Immature natural killer cell (primary cell): ENCODE data around the gene MBD4. TPM values are rescaled to one million over a fixed set of nuclear protein-coding genes. Genes with fewer than 3 reads are reported as not detected.
A peak's percentile ranks its signal among the peaks of the same experiment; 100 is the strongest.

Source experiments
- DNase-seq, 3 donors: peaks; one replicate each; pipeline ENCODE4 v3.0.0; 2022; ENCODE audit warnings: mixed read lengths in 1 of 3
- H3K27ac Mint-ChIP-seq, 6 donors: one replicate each; pipeline ENCODE4 v1.8.0; 2020; ENCODE audit warnings: mixed read lengths in 6 of 6, mild to moderate bottlenecking in 5 of 6, inconsistent platforms in 4 of 6, moderate library complexity in 3 of 6
- H3K27me3 Mint-ChIP-seq, 3 donors: one replicate each; pipeline ENCODE4 v1.8.0; 2020 to 2021; ENCODE audit warnings: low read depth in 3 of 3, mild to moderate bottlenecking in 3 of 3, mixed read lengths in 3 of 3, moderate library complexity in 3 of 3, inconsistent platforms in 1 of 3
- H3K36me3 Mint-ChIP-seq, 3 donors: one replicate each; pipeline ENCODE4 v1.8.0; 2020; ENCODE audit warnings: mixed read lengths in 3 of 3, inconsistent platforms in 2 of 3, mild to moderate bottlenecking in 2 of 3
- H3K4me1 Mint-ChIP-seq, 2 donors: one replicate each; pipeline ENCODE4 v1.8.0; 2020; ENCODE audit warnings: inconsistent platforms in 2 of 2, mild to moderate bottlenecking in 2 of 2, mixed read lengths in 2 of 2, moderate library complexity in 1 of 2
- H3K4me3 Mint-ChIP-seq, 5 donors: one replicate each; pipeline ENCODE4 v1.8.0; 2020; ENCODE audit warnings: mild to moderate bottlenecking in 5 of 5, mixed read lengths in 5 of 5, inconsistent platforms in 3 of 5, moderate library complexity in 3 of 5
- H3K9me3 Mint-ChIP-seq, 6 donors: one replicate each; pipeline ENCODE4 v1.8.0; 2020; ENCODE audit warnings: mild to moderate bottlenecking in 6 of 6, mixed read lengths in 6 of 6, inconsistent platforms in 4 of 6, moderate library complexity in 3 of 6
- polyA plus RNA-seq, 3 donors: library from polyadenylated mRNA; unstranded; fragments of 300-500 nt; fragmentation: Illumina TruSeq; gene quantifications; one replicate each; pipeline ENCODE4 v1.2.3, GENCODE V29; 2021

MBD4 gene
- polyA plus RNA-seq, 3 donors from 2014 or later: 26.5 to 36.0 (median 29.2) TPM

DNA sequence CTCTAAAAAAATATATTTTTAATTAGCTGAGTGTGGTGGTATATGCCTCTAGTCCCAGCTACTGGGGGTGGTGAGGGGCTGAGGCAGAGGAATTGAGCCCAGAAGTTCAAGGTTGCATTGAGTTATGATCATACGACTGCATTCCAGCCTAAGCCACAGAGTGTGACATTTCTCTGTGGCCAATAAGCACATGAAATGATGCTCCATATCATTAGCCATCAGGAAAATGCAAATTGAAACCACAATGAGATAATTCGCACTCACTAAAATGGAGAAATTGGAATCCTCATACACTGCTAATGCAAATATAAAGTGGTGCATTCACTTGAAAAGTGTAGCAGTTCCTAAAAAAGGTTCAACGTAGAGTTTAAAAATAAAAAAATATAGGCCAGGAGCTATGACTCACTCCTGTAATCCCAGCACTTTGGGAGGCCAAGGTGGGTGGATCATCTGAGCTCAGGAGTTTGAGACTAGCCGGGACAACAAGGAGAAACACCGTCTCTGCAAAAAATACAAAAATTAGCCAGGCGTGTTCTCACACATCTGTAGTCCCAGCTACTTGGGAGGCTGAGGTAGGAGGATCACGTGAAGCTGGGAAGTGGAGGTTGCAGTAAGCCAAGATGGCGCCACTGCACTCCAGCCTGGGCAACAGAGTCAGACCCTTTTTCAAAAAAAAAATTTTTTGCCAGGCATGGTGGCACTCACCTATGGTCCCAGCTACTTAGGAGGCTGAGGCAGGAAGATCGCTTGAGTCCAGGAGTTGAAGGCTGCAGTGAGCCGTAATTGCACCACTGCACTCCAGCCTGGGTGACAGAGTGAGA lies 35.4 kb upstream of the MBD4 start:
- no peak overlapping the region for H3K27ac Mint-ChIP-seq
- H3K4me1 Mint-ChIP-seq: no peaks in the 10 kb centered on the region

DNA sequence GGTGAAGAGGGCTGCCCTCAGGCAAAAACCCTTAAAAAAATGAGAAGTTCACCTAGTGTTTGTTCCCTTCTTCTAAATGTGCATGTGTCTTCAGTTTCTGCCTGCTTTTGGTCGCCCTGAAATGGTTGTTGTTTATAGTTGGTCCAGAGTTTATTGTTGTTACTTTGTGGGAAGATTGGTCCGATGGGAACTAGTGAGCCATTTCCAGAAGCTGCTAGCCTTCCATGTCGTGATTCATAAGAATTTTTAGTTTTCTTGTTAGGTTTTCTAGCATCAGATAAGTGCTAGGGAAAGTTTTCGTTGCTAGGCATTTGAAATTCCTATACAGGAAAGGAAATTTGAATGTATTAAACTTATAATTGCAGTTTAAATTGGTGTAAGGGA lies 34.0 kb upstream of the MBD4 start:
- no peaks in the 10 kb centered on the region for H3K4me1 Mint-ChIP-seq
- peaks cover 20 to 41% (median 22%) of the 10 kb centered on the region in 3 donors for H3K36me3 Mint-ChIP-seq
- H3K4me3 Mint-ChIP-seq: no peak overlapping the region
- DNase-seq: no peak
- no peak overlapping the region for H3K27ac Mint-ChIP-seq
- peaks cover 0 to 1% (median 0%) of the 10 kb centered on the region in 3 donors for H3K27me3 Mint-ChIP-seq
- H3K9me3 Mint-ChIP-seq: no peaks in the 10 kb centered on the region

More for the DNA sequence above, 35.4 kb upstream of the MBD4 start:
- Mint-ChIP-seq H3K9me3 (no peaks in the 10 kb centered on the region), H3K27me3 (peaks cover 0 to 1% (median 0%) of the 10 kb centered on the region in 3 donors), H3K4me3 (no peak overlapping the region), H3K36me3 (peaks cover 15 to 42% (median 22%) of the 10 kb centered on the region in 3 donors)
- DNase-seq: no peak

DNA sequence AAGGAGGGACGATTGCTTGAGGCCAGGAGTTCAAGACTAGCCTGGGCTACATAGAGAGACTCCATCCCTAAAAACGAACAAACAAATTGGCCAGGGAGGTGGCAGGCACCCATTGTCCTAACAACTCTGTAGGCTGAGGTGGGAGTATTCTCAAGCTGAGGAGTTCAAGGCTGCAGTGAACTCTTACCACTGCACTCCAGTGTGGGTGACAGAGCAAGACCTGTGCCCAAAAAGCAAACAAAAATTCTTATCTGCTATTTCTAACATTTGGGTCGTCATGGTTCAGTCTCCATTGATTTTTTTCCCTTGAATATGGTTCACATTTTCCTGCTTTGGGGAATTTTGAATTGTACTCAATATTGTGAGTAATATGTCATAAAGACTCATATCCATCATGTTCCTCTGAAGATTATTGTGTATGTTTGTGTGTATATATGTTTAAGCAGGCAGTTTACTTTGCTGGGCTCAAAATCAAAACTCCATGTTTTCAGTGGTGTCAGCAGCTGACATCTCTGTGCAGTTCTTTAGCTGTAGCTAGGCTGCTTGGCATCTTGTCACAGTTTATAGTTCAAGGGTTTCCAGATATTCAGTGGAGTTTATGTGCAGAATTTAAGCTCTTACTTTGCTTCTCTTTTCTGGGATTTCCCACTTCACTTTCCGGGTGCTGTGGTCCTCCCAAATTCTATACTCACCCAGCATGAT lies 33.5 kb upstream of the MBD4 start:
- H3K27me3 Mint-ChIP-seq: peaks cover 0 to 3% (median 0%) of the 10 kb centered on the region in 3 donors
- H3K4me3 Mint-ChIP-seq: no peak overlapping the region
- H3K36me3 Mint-ChIP-seq: peaks cover 20 to 41% (median 22%) of the 10 kb centered on the region in 3 donors
- H3K27ac Mint-ChIP-seq: no peak overlapping the region
- H3K9me3 Mint-ChIP-seq: no peaks in the 10 kb centered on the region
- DNase-seq: no peak
- no peaks in the 10 kb centered on the region for H3K4me1 Mint-ChIP-seq

DNA sequence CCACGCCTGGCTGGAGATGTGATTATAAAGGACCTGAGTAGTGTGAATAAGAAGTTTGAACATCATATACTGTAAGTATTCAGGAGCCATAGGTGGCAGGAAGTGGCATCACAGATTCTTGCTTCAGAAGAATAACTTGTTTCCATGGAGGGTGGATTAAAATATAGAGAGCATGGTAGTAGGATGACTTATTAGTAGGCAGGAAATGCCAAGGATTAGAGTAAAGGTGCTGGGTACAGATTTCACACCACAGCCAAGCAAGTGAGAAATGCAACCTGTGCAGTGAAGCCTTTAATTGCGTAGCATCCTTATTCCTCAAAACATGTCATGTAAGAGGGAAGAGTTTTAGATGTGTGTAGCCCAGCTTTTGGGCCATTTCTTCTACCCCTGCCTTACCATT lies 31.1 kb upstream of the MBD4 start:
- no peak for DNase-seq

DNA sequence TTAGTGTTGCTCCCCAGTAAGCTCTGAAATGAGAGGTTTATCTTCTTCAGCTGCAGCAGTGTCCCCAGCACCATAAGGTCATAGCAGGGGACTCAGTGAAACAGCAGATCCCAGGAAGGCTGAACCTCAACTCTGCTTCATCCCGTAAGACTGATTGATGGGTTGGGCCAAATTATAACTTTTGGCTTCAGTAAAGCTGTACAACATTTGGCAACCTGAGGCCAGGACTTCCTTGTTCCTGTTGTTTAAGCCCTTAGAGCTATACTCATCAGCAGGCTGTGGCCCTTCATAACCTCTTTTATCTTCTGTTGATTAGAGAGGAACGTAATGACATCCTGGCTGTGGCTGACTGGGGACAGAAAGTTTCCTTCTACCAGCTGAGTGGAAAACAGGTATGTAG lies 29.3 kb upstream of the MBD4 start:
- no peak overlapping the region for H3K4me3 Mint-ChIP-seq
- DNase-seq: no peak
- H3K27me3 Mint-ChIP-seq: peaks cover 0 to 3% (median 0%) of the 10 kb centered on the region in 3 donors
- no peak overlapping the region for H3K27ac Mint-ChIP-seq
- no peaks in the 10 kb centered on the region for H3K9me3 Mint-ChIP-seq
- no peaks in the 10 kb centered on the region for H3K4me1 Mint-ChIP-seq
- H3K36me3 Mint-ChIP-seq: peaks cover 13 to 27% (median 15%) of the 10 kb centered on the region in 3 donors

More for the DNA sequence above, 31.1 kb upstream of the MBD4 start:
- Mint-ChIP-seq H3K27me3 (peaks cover 0 to 3% (median 0%) of the 10 kb centered on the region in 3 donors), H3K4me1 (no peaks in the 10 kb centered on the region), H3K9me3 (no peaks in the 10 kb centered on the region), H3K4me3 (no peak overlapping the region), H3K36me3 (peaks cover 13 to 23% (median 15%) of the 10 kb centered on the region in 3 donors), H3K27ac (no peak overlapping the region)

DNA sequence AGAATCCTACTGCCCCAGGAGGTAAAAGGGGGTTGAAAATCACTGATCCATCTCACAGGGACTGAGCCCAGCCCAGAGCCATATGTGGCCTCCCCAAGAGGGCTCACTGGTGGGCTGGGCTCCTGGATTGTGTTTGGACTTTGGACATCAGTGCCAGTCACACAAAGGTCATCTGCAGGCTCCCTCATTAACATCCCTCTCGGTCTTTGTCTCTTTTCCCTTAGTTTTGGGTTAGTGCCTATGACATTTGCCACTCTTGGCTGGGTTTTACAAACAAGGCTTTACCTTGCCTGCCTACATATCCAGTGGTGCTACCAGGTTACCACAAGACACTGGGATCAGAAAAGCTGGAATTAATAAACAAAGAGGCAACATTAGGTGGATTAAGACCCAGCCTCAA lies 28.2 kb upstream of the MBD4 start:
- Mint-ChIP-seq H3K36me3 (peaks cover 8 to 27% (median 15%) of the 10 kb centered on the region in 3 donors), H3K4me3 (no peak overlapping the region), H3K27ac (no peak overlapping the region), H3K4me1 (no peaks in the 10 kb centered on the region), H3K9me3 (no peaks in the 10 kb centered on the region), H3K27me3 (peaks cover 0 to 3% (median 0%) of the 10 kb centered on the region in 3 donors)
- no peak for DNase-seq

DNA sequence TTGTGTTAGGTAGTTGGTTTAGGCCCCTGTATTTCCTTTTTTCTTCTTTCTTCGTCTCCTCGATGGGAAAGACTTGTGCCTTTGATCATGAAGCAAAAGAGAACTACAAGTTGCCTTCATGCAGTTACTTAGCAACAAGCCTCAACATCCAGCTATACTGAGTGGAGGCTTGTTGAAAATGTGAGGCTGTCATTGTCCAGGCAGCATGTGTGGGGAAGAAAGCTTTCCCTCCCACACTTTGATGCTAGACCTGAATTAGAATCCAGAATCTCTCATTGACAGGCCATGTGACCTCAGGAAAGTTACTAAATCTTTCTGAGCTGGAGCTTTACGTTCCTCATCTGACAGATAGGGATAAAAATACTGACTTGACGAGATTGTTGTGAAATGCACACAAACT lies 24.0 kb upstream of the MBD4 start:
- DNase-seq: no peak
- peaks cover 0 to 2% (median 0%) of the 10 kb centered on the region in 3 donors for H3K27me3 Mint-ChIP-seq
- no peaks in the 10 kb centered on the region for H3K4me1 Mint-ChIP-seq
- H3K36me3 Mint-ChIP-seq: peaks cover 4 to 15% (median 7%) of the 10 kb centered on the region in 3 donors
- no peak overlapping the region for H3K4me3 Mint-ChIP-seq
- no peaks in the 10 kb centered on the region for H3K9me3 Mint-ChIP-seq
- no peak overlapping the region for H3K27ac Mint-ChIP-seq

DNA sequence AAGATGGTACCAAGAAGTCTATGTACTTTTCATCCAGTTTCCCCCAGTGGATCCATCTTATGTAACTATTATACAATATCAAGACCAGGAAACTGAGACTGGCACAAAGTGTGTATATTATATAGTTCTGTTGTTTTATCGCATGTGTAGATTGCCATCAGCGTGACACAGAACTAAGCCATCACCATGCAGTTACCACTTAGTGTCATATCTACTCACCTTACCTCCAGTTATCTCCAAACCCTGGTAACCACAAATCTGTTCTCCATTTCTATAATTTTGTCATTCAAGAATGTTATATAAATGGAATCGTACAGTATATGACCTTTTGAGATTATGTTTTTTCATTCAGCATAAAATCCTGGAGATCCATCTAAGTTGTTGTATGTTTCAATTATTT lies 23.3 kb upstream of the MBD4 start:
- Mint-ChIP-seq H3K27me3 (no peaks in the 10 kb centered on the region), H3K36me3 (peaks cover 4 to 17% (median 7%) of the 10 kb centered on the region in 3 donors), H3K4me3 (no peak overlapping the region), H3K4me1 (no peaks in the 10 kb centered on the region), H3K27ac (no peak overlapping the region), H3K9me3 (no peaks in the 10 kb centered on the region)
- no peak for DNase-seq

DNA sequence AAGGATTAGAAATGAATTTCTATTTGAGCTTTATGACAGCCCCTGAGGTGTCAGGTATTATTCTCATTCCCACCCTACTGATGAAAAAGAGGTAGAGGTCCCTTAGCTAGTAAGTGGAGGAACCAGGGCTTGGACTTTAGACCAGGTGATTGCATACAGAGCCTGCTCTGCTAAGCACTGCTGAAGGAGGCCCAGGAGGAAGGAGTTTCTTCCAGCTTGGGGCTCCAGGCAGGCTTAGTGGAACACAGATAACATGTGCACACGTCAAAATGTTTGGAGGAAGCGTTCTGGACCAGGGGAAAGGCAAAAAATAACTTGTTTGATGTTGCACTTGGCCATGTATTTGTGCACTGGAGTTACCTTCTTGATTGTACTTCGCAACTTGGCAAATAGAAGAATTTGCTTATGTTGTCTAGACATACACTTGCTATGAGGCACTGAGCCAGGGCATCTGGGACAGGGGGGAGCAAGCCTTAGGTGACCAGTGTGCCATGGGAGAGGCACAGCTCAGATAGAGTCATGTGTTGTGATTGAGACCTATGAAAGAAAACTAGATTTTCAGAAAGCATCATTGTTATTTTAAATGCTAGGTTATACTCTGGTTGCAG lies 22.7 kb upstream of the MBD4 start:
- Mint-ChIP-seq H3K27ac (no peak overlapping the region), H3K4me3 (no peak overlapping the region), H3K27me3 (no peaks in the 10 kb centered on the region), H3K9me3 (no peaks in the 10 kb centered on the region), H3K36me3 (peaks cover 4 to 18% (median 8%) of the 10 kb centered on the region in 3 donors), H3K4me1 (no peaks in the 10 kb centered on the region)
- DNase-seq: no peak

DNA sequence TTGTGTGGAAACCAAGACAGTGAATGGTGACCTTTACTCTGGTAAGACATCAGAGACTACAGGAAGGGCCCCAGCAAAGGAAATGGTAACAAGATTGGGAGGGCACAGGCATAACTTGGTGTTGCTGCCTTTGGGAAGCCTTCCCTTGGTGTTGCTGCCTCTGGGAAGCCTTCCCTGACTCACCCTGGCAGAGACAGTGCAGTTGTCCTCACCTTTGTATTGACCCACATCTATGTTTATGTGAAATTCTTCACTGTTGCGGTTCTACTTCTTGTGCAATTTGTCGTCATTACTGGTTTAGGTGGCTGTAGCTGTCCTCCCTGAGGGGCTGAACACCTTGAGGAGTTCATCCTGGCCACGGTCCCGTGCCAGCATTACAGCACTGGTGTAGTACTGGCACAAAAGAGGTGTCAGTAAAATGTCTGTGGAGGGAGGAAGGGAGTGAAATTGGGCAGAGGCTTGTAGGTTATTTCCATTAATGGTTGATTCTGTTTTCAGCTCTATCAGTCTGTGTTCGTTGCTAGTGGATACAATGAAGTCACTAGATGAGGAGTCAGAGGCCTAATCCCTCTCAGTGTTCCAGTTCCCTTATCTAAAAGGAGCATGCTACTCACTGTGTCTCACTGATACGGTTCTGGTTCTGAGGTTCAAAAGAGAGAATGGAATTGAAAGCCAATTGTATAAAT lies 21.9 kb upstream of the MBD4 start:
- Mint-ChIP-seq H3K9me3 (no peaks in the 10 kb centered on the region), H3K4me3 (no peak overlapping the region), H3K4me1 (no peaks in the 10 kb centered on the region), H3K36me3 (peaks cover 4 to 21% (median 13%) of the 10 kb centered on the region in 3 donors), H3K27ac (no peak overlapping the region), H3K27me3 (no peaks in the 10 kb centered on the region)
- no peak for DNase-seq

DNA sequence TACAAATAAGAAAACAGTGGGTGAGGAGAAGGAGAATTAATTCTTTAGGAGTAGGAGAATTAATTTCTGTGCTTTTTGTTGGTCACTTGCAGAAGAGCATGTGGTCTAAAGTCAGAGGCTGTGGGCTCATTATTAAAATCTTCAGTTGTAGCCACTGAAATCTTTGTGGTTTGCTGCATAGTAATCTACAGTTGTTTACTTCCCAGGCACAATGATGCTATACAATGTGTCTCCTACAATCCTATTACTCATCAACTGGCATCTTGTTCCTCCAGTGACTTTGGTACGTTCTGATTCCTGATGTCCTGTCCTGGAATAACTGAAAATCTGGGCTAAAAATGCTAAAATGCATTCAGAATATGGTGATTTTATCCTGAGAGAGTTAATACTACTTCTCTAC lies 21.3 kb upstream of the MBD4 start:
- no peak for DNase-seq
- Mint-ChIP-seq H3K9me3 (no peaks in the 10 kb centered on the region), H3K4me1 (no peaks in the 10 kb centered on the region), H3K36me3 (peaks cover 6 to 22% (median 13%) of the 10 kb centered on the region in 3 donors), H3K27me3 (no peaks in the 10 kb centered on the region), H3K4me3 (no peak overlapping the region), H3K27ac (no peak overlapping the region)

DNA sequence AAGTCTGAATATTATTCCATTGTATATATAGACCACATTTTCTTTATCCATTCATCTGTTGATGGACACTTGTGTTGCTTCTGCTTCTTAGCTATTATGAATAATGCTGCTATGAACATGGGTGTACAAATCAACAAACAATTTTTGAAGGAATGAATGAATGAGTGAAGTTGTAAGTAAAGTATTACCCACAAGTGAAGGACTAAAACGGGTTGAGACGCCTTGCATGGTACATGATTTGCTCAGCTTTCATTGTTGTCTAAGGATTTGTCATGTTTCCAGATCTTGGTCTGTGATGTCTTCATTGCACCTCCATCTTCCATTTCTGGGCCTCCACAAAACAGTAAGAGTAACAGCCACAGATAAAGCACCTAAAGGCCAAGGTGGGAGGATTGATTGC lies 20.8 kb upstream of the MBD4 start:
- Mint-ChIP-seq H3K27ac (no peak overlapping the region), H3K4me1 (no peaks in the 10 kb centered on the region), H3K4me3 (no peak overlapping the region), H3K36me3 (peaks cover 10 to 27% (median 13%) of the 10 kb centered on the region in 3 donors), H3K9me3 (no peaks in the 10 kb centered on the region), H3K27me3 (no peaks in the 10 kb centered on the region)
- no peak for DNase-seq

DNA sequence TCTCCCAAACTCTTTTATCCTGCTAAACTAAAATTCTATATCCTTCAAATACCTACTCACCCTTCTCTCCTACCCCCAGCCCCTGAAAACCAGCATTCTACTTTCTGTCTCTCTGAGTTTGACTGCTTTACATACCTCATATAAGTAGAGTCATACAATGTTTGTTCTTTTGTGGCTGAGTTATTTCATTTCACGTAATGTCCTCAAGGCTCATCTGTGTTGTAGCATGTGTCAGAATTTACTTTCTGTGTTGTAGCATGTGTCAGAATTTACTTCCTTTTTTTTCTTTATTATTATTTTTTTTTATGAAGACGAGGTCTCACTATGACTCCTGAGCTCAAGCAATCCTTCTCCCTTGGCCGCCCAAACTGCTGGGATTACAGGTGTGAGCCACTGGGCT lies 20.4 kb upstream of the MBD4 start:
- Mint-ChIP-seq H3K4me1 (no peaks in the 10 kb centered on the region), H3K4me3 (no peak overlapping the region), H3K36me3 (peaks cover 10 to 27% (median 13%) of the 10 kb centered on the region in 3 donors), H3K9me3 (no peaks in the 10 kb centered on the region), H3K27me3 (no peaks in the 10 kb centered on the region), H3K27ac (peak overlapping the region in 1 of 6 donors; percentile 30)
- no peak for DNase-seq
